SU-DHL-6 (cell line): Measurements from ENCODE around the gene ADSS2.

Experiments used
- EZH2phosphoT487 ChIP-seq: fragments of 200-600 bp; sonication (generic), shearing (Covaris generic); conservative IDR thresholded peaks from 2 replicates; pipeline ENCODE4 v1.6.1; 2018; ENCODE audit warnings: mild to moderate bottlenecking, antibody characterized with exemption, low read length, moderate library complexity, mixed read lengths
- TF ChIP-seq, protein P1 (sequence below): fragments of 200-600 bp; sonication (generic); IDR thresholded peaks from one replicate; pipeline ENCODE4 v1.5.1; 2017; ENCODE audit warnings: antibody characterized with exemption, mild to moderate bottlenecking, low read length, moderate library complexity; ENCODE audit not compliant: insufficient read depth, poor library complexity, severe bottlenecking

DNA sequence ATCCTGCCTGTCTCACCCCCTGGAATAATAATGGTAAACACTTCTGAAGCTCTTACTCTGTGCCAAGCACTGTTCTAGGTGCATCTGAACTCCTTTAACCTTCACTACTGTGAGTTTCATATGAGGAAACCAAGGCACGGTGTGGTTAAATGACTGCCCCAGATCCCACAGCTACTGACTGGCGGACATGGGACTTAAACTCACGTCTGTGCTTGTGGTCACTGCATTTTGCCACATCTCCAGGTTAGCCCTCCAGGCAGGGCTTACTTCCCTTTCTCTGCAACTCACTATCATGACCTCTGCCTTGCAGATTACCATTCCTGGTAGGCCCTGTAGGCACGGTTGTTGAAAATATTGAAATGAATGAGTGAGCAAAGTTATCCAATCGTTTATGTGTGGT lies 83.4 kb downstream of the ADSS2 start:
- TF ChIP-seq, protein P1, sequence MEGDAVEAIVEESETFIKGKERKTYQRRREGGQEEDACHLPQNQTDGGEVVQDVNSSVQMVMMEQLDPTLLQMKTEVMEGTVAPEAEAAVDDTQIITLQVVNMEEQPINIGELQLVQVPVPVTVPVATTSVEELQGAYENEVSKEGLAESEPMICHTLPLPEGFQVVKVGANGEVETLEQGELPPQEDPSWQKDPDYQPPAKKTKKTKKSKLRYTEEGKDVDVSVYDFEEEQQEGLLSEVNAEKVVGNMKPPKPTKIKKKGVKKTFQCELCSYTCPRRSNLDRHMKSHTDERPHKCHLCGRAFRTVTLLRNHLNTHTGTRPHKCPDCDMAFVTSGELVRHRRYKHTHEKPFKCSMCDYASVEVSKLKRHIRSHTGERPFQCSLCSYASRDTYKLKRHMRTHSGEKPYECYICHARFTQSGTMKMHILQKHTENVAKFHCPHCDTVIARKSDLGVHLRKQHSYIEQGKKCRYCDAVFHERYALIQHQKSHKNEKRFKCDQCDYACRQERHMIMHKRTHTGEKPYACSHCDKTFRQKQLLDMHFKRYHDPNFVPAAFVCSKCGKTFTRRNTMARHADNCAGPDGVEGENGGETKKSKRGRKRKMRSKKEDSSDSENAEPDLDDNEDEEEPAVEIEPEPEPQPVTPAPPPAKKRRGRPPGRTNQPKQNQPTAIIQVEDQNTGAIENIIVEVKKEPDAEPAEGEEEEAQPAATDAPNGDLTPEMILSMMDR, result no peak
- TF ChIP-seq EZH2phosphoT487, result no peak
